Activated T-cell treated with anti-CD3 and anti-CD28 coated beads for 1 hour (primary cell): ENCODE measurements around the gene ATF7.
"Not testable (repeated sequence)": the region's sequence is repeated elsewhere in the genome, so short reads cannot be mapped to it uniquely, and the experiment has no call there.

Source experiments
- DNase-seq: peaks from one replicate; pipeline ENCODE4 v3.0.0-alpha.2; 2020; ENCODE audit warnings: low read depth

ATF7 gene

DNA sequence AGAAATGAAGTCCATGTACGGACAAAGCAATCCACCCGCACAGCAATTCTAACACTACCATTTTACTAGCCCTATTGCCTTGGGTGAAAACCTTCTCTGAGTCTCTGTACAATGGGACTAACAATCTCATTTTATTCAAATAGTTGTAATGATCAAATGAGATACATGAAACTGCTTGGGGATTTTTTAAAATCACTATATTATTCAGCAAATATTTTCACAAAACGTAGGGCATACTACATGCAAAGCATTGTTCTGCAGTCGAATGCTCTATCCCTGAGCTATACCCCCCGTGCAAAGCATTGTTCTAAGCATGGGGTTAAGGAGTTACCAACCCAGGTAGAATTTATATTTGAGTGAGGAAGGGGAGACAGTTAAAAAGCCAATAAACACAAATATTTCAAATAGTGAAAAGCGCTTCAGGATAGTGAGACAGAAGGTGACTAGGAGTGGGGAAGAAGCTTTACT is 554 bp upstream of the ATF7 start:
- DNase-seq: no peak

DNA sequence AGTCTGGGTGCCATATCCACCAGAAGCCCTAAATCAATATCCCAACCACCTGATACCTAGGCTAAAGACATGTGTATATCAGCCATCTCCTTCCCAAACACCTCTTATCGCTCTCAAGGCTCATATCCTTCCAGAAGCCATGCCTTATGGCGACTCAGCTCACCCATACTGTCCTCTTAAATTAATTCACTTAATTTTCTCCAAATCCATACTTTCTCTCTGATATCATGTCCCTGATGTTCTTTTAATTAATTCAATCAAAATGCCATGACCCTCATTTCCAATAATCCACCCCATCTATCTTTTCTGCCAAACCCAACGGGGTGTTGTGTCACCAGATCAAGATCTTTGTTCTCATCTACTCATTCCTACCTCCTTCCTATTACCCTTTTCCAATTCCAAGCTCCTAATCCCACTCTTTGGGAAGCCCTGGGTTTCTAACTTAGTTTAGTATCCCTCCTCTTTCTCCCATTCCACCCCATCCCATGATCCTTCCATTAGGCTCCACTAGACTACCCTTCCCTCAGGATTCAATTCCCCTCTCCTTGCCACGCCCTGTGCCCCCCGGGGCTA is 723 bp downstream of the ATF7 start:
- no peak for DNase-seq

DNA sequence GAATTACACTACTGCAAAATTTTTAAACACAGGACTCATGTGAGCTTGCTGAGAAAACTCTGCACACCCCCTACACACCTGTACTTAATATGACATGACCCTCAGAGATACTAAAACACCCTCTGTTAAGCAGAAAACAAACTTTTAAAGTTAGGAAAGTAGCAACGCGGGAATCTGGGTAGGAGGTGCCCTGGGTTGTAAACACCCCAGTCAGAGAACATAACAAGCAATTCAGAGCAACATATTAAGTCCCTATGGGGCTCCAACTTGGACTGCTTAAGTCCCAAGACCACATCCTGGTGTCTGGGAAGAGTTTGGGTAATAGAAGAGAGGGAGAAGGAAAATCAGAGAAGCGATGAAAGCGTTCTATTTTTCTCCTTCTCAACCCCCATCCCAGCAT is 1.2 kb downstream of the ATF7 start:
- no peak for DNase-seq

DNA sequence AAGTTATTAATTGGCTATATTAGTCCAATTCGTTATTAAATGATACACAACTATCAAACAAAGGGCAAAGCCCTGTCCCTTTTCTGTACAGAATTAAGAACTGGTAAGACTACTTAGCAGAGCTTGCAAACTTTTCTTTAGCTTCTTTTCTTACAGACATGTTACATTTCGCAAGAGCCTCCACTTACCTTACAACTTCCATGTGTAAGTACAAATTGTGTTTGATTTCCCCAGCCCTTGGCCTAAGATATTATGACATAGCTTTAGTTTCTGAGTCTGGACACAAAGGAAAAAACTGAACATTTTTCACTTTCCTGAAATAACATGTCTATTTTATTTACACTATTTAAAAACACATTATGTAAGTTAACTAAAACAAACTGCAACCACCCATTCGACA is 1.7 kb downstream of the ATF7 start:
- no peak for DNase-seq

GRCh38 chr12:53623548-53624385 is 2.4 kb downstream of the ATF7 start:
- no peak for DNase-seq

GRCh38 chr12:53622724-53623123 is 3.5 kb downstream of the ATF7 start:
- no peak for DNase-seq

- DNase-seq: no peak
These were observed 7.9 kb downstream of the ATF7 start for GRCh38 chr12:53618275-53618674.

DNA sequence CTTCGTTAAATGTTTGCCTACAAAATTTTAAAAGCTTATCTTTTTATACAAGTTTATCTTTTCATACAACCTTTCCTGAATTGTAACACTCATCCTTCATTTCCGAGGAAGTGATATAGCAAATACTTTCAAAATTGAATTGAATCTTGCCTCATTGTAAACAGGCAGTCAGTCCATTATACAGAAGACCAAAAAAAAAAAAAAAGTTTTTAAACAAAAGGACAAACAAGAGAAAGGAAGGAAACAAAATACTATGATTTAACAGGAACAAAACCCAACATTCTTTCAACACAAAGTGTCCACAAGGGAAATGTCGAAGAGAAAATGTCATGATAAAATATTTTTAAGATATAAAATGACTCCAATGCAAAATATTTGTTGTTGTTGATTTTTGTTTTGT is 8.5 kb downstream of the ATF7 start:
- no peak for DNase-seq

DNA sequence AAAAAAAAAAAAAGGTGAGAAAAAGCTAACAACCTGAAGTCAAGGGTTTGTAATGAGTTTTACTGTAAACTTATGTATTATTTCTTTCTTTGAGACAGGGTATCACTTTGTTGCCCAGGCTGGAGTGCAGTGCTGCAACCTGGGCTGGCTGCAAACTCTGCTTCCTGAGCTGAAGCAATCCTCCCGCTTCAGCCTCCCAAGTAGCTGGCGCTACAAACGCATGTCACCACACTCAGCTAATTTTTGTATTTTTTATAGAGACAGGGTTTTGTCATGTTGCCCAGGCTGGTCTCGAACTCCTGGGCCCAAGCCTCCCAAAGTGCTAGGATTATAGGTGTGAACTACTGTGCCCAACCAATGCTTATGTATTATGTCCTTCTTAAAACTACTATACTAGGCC is 9.2 kb downstream of the ATF7 start:
- DNase-seq: no peak

- DNase-seq: no peak
These were observed 12.4 kb downstream of the ATF7 start for GRCh38 chr12:53613821-53614220.

DNA sequence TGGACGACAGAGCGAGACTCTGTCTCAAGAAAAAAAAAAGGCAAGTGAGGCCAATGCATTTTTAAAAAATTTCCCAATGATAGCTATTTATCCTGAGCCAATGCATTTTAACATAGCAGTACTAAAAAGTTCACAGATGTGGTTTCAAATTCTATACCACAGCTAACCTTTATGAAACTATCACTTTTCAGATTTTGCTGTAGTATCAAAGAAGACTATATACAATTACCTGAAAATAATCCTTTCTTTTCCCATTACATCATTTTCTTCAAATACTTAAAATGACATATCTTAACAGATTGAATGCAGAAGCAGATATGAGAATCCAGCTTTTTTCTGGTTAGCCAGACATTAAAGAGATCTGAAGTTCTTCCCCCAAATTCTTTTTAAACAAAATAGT is 13.2 kb downstream of the ATF7 start:
- DNase-seq: no peak

DNA sequence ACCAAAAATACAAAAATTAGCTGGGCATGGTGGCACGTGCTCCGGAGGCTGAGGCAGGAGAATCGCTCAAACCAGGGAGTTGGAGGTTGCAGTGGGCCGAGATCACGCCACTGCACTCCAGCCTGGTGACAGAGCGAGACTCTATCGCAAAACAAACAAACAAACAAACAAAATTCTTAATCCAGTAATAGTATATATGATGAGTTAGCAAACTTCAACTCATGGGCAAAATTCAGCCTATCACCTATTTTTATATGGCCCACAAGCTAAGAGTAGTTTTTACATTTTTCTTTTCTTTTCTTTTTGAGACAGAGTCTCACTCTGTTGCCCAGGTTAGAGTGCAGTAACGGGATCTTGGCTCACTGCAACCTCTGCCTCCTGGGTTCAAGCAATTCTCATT is 14.9 kb downstream of the ATF7 start:
- no peak for DNase-seq

DNA sequence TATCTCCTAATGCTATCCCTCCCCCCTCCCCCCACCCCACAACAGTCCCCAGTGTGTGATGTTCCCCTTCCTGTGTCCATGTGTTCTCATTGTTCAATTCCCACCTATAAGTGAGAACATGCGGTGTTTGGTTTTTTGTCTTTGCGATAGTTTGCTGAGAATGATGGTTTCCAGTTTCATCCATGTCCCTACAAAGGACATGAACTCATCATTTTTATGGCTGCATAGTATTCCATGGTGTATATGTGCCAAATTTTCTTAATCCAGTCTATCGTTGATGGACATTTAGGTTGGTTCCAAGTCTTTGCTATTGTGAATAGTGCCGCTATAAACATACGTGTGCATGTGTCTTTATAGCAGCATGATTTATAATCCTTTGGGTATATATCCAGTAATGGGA is 19.5 kb downstream of the ATF7 start:
- not testable (repeated sequence) for DNase-seq

- no peak for DNase-seq
These were observed 21.6 kb downstream of the ATF7 start for GRCh38 chr12:53604581-53604980.

- no peak for DNase-seq
These were observed 22.4 kb downstream of the ATF7 start for GRCh38 chr12:53603804-53604203.

GRCh38 chr12:53603196-53603595 is 23.0 kb downstream of the ATF7 start:
- DNase-seq: no peak

DNA sequence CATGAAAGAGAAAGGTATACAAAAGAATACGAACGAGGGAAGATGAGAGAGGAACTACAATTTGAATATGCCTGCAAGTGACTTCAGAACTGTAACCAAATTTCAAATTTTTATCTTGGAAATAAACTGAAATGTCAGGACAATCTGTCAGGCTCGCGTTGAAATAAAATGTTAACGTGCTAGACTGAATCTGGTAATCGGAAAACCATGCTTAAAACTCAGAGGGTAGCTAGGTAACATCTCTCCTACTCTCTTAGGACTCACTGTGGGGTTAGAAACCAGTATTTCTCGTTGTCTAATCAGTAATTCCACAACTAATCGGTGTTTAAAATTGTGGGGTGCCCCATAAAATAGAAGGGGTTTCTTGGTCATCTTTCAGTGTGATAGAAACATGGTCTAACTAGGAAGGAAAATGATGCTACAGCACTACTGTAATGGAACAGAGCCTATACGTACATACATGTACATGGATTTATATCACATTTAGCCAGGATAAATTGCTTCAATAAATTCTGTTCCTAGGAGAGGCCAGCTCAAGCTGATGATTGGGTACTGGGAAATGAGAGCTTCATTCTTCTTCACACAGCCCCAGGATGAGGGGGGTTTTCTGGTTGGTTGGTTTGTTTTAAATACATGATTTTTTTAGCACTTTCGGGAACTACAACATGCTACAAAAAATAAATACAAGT is 23.9 kb downstream of the ATF7 start:
- DNase-seq: no peak

DNA sequence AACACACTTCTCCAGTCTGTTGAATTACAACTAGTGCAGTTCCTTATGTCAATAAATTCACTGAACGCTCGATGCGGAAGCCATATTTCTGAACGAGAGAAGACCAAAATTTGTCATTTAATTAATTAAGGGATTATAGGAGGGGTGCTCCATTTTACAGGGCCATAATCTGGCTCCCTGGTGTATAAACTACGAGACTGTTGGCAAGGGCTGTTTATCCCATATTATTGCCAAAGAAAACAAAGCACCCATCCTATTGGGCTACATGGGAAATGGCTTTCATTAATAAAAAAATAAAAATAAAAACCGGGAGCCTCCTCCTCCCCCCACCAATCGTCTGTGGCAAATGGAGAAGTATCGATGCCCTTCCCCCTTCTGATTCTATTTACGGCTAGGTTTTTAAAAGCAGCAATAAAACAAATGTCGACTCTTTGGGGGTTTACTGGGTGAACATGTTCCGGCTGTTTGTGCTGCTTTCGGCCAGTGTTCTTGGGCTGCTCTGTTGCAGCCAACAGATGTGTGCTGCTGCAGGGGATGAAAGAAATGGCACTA is 24.8 kb downstream of the ATF7 start:
- no peak for DNase-seq

DNA sequence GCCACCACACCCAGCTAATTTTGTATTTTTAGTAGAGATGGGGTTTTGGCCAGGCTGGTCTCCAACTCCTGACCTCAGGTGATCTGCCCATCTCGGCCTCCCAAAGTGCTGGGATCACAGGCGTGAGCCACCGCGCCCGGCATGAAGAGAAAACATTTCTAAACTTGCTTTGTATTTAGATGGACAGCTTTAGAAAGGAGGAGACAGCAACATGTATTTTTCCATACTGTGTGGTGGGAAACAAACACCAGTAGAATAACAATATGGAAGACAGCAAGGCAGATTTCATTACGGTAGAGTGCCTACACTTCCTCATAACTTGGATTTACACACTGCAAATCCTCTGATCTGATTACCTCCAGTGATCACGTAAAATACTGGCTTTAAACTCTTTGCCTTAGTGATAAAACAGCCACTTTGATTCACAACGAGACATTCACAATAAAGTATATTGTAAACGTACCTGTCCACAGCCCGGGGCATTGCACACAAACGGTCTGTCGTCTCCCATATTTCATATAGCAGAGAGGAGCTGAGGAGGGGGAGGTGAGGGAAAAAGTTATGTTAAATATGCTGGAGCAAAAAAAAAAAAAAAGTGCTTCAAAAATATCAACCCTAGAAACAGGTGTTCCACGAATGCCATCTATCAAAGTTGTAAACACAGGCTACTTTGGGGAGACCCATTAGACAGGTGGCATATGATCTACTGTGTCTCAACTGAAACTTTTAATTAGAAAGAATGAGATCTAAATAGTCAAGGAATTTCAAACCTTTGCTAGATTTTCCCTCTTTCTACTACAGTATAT is 25.5 kb downstream of the ATF7 start:
- DNase-seq: no peak

GRCh38 chr12:53599579-53599978 is 26.6 kb downstream of the ATF7 start:
- DNase-seq: no peak

- not testable (repeated sequence) for DNase-seq
These were observed 27.2 kb downstream of the ATF7 start for GRCh38 chr12:53598971-53599370.

DNA sequence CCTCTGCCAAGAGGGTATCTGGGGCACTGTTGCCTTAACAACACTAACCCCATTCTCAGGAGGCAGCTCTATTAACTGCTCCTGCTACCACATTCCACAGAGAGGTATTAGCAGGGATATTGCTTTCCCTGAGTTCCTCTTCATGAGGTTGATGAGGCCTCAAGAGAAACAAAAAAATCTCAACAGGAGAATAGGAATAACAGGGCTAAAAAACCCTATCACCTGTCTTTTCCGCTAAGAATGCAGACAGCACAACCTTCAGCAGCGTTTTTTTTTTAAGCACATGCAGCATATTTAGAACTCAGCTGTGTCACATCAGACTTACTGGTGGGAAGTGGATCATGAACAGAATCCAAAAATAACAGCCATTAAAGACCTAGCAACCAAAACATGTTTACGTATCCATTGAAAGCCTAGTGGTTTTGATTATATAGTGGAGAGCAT is 29.2 kb downstream of the ATF7 start:
- DNase-seq: no peak
